ENCODE results near the gene PRKAR2B.
"Not testable (repeated sequence)": the region's sequence is repeated elsewhere in the genome, so short reads cannot be mapped to it uniquely, and the experiment has no call there.

Gene PRKAR2B

GRCh38 chr7:107047902-107048782 is 3.6 kb downstream of the PRKAR2B start:
- in situ Hi-C loops (cut with MboI; ENCODE audit: low sequenced_read_pairs), result no loop called here

- in situ Hi-C loops (cut with MboI; ENCODE audit: low sequenced_read_pairs), result no loop called here
These were observed 4.4 kb downstream of the PRKAR2B start for GRCh38 chr7:107048783-107049418.

GRCh38 chr7:107049480-107049879 is 5.0 kb downstream of the PRKAR2B start:
- in situ Hi-C loops (cut with MboI; ENCODE audit: low sequenced_read_pairs), result no loop called here

GRCh38 chr7:107049971-107050532 is 5.5 kb downstream of the PRKAR2B start:
- in situ Hi-C loops (cut with MboI; ENCODE audit: low sequenced_read_pairs), result no loop called here

GRCh38 chr7:107051376-107051775 is 6.9 kb downstream of the PRKAR2B start:
- in situ Hi-C loops (cut with MboI; ENCODE audit: low sequenced_read_pairs), result no loop called here

GRCh38 chr7:107054965-107055364 is 10.5 kb downstream of the PRKAR2B start:
- in situ Hi-C loops (cut with MboI; ENCODE audit: low sequenced_read_pairs), result not testable (repeated sequence)

- in situ Hi-C loops (cut with MboI; ENCODE audit: low sequenced_read_pairs), result not testable (repeated sequence)
These were observed 11.6 kb downstream of the PRKAR2B start for GRCh38 chr7:107056058-107056457.

- in situ Hi-C loops (cut with MboI; ENCODE audit: low sequenced_read_pairs), result no loop called here
These were observed 12.4 kb downstream of the PRKAR2B start for GRCh38 chr7:107056728-107057473.

- in situ Hi-C loops (cut with MboI; ENCODE audit: low sequenced_read_pairs), result no loop called here
These were observed 12.9 kb downstream of the PRKAR2B start for GRCh38 chr7:107057474-107057833.

GRCh38 chr7:107059468-107059867 is 15.0 kb downstream of the PRKAR2B start:
- in situ Hi-C loops (cut with MboI; ENCODE audit: low sequenced_read_pairs), result no loop called here

GRCh38 chr7:107063245-107064120 is 19.0 kb downstream of the PRKAR2B start:
- in situ Hi-C loops (cut with MboI; ENCODE audit: low sequenced_read_pairs), result no loop called here

- in situ Hi-C loops (cut with MboI; ENCODE audit: low sequenced_read_pairs), result no loop called here
These were observed 19.8 kb downstream of the PRKAR2B start for GRCh38 chr7:107064255-107064654.

GRCh38 chr7:107065929-107066247 is 21.4 kb downstream of the PRKAR2B start:
- in situ Hi-C loops (cut with MboI; ENCODE audit: low sequenced_read_pairs), result no loop called here

GRCh38 chr7:107068156-107068555 is 23.7 kb downstream of the PRKAR2B start:
- in situ Hi-C loops (cut with MboI; ENCODE audit: low sequenced_read_pairs), result no loop called here

- in situ Hi-C loops (cut with MboI; ENCODE audit: low sequenced_read_pairs), result no loop called here
These were observed 25.0 kb downstream of the PRKAR2B start for GRCh38 chr7:107069457-107069856.

GRCh38 chr7:107070710-107071109 is 26.2 kb downstream of the PRKAR2B start:
- in situ Hi-C loops (cut with MboI; ENCODE audit: low sequenced_read_pairs), result no loop called here

- in situ Hi-C loops (cut with MboI; ENCODE audit: low sequenced_read_pairs), result no loop called here
These were observed 26.6 kb downstream of the PRKAR2B start for GRCh38 chr7:107071129-107071528.

- in situ Hi-C loops (cut with MboI; ENCODE audit: low sequenced_read_pairs), result no loop called here
These were observed 27.6 kb downstream of the PRKAR2B start for GRCh38 chr7:107072133-107072532.

- in situ Hi-C loops (cut with MboI; ENCODE audit: low sequenced_read_pairs), result no loop called here
These were observed 31.5 kb downstream of the PRKAR2B start for GRCh38 chr7:107075863-107076574.
